NT2/D1 (cell line): ENCODE data around the gene NEO1.

Experiments used
- YY1 ChIP-seq: IDR thresholded peaks from 2 replicates; pipeline ENCODE4 v1.6.1; 2011; ENCODE audit not compliant: insufficient read length, insufficient read depth
- ZNF274 ChIP-seq: IDR thresholded peaks from 2 replicates; pipeline ENCODE4 v1.6.1; 2011; ENCODE audit warnings: mild to moderate bottlenecking, low read depth, low read length

DNA sequence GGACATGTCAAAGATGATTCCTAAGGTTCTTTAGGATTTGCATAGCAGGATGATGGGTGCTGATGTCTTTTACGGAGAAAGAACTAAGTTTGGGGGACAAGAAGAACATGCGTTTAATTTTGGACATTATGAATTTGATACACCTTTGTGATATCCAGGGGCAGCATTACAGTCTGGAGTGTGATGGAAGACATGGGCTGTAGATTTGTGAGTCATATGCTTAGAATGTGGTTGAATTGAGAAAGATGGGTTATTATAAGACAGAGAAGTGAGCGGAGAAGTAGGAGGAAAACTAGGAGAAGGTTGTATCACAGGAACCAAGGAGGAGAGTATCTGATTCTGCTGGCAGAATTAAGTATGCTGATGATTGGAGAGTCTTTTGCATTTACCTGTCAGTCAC lies 20.6 kb downstream of the NEO1 start:
- TF ChIP-seq ZNF274: no peak
- no peak for TF ChIP-seq YY1
